CD4-positive, alpha-beta T cell treated with Interleukin-4 for 1 hour (primary cell): ENCODE results near the gene OR2T12.
"Not testable (repeated sequence)": the region's sequence is repeated elsewhere in the genome, so short reads cannot be mapped to it uniquely, and the experiment has no call there.

Source experiments
- DNase-seq, 2 donors: peaks; one replicate each; pipeline ENCODE4 v3.0.0-alpha.2; 2020 to 2022

OR2T12 gene, protein sequence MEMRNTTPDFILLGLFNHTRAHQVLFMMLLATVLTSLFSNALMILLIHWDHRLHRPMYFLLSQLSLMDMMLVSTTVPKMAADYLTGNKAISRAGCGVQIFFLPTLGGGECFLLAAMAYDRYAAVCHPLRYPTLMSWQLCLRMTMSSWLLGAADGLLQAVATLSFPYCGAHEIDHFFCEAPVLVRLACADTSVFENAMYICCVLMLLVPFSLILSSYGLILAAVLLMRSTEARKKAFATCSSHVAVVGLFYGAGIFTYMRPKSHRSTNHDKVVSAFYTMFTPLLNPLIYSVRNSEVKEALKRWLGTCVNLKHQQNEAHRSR

DNA sequence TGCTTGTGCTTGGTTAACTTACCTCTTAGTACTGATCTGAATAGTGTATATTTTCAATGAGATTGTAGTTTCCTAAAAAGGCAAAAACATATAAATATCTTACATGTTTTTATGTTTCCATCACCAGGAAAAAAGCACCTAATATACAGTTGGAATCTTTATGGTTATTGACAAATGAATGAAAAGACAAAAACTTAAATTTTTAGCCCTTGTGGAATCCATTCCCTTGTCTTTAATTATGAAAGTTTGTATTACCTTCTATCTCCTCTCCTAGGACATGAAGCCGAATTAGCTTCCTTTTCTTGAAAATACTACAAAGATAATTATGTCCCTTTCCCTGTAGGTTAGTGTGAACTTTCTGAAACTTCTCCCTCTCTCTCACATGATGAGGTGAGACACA, at the start of gene OR2T12:
Gene OR2T12, minus strand, starts transcription at position 101 of the 400 bp plus-strand sequence. CDS start 7,846 bp downstream, outside the sequence.
- DNase-seq: no peak

DNA sequence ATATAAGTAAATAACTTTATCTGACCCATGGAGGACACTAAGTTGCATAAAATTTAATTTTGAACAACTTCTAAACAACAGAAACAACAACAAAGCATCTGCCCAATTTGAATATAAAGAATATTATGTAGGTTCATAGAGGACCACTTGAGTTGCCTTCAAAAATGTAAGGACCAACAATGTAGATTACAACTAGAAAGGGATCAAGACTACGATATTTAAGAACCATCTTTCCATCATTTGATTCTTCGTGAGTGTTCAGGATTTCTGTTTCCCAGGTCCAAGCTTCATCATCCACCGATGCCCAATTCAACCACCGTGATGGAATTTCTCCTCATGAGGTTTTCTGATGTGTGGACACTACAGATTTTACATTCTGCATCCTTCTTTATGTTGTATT, 45.3 kb upstream of the OR2T12 start, which contains the start of gene OR14C36:
Gene OR14C36, plus strand, starts transcription at position 301 of the 400 bp plus-strand sequence. Its CDS starts 0 bp downstream, at position 301.
- no peak for DNase-seq

DNA sequence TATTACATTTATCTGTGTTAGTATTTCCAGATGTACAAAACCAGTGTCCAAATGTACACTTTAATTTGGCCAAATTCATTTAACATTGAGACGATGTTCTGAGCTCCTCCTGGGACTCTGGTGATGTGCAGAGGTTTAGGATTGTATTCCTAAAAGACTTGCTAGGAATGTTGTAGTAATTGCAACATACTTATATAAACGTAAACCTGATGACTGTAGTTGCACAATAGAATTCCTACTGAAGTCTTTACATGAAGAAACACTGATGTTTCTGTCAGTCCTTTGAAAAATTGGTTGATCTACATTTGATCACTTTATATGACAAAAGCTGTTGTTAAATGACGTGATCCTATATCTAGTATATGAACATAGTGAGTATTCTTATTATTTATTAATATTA, 40.2 kb upstream of the OR2T12 start:
- no peak for DNase-seq

DNA sequence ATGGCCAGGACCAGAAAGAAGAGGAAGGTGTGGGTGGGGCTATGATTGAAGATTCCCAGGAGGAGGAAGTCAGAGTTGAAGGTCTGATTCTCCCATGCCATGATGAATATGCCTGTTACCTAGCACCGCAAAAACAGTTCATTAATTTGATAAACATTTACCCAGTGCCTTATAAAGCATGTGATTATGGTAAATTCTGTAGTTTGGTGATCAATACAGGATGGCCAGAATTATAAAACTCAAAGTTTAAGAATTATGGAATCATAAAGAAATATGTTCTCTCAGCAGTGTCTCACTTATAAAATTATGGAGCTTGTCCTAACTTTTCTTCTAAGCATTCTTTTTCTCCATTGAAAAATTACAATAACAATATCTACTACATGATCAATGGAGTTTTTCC, 21.2 kb upstream of the OR2T12 start, which contains the start of gene OR2M7:
Gene OR2M7, minus strand, starts transcription at position 101 of the 400 bp plus-strand sequence. Its CDS starts 0 bp downstream, at position 101.
- no peak for DNase-seq

DNA sequence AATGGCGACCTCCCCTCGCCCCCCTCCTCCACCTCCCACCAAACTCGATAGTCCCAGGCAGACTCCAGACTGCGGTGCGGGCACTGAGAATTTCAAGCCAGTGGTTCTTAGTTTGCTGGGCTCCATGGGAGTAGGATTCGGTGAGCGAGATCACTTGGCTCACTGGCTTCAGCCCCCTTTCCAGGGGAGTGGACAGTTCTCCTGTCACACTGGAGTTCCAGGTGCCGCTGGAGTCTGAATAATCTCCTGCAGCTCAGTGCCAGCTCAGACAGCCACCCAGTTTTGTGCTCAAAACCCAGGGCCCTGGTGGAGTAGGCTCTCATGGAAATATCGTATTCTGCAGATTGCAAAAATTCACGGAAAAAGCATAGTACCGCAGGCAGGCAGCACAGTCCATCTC, 13.6 kb upstream of the OR2T12 start:
- DNase-seq: no peak

DNA sequence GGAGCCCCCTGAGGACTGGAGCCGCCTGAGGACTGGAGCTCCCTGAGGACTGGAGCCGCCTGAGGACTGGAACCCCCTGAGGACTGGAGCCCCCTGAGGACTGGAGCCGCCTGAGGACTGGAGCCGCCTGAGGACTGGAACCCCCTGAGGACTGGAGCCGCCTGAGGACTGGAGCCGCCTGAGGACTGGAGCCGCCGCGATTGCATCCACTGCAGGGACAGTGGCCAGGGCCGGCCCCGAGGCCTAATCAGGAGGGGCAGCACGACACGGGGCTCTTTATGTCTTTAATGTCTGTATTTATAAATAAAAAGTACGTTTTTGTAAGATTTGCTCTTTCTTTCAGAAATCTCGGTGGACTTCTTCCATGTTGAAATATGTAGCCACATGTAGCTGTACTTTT, 3.5 kb upstream of the OR2T12 start:
- DNase-seq: not testable (repeated sequence)

DNA sequence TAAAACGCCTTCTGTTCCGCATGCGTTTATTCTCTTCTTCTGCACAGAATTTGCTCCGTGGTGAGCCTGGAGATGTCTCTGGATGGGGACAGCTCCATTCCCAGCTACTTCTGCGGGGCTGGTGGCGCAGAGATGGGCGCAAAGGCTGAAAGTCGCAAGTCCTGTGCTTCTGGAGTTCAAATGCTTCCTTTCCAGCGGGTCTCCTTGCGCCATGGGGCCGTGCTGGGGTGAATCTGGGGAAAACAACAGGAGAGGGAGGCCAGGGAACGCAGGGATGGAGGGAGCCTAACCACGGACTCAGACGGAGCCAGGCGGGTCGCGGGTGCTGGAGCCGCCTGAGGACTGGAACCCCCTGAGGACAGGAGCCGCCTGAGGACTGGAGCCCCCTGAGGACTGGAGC, 2.9 kb upstream of the OR2T12 start:
- DNase-seq: no peak

DNA sequence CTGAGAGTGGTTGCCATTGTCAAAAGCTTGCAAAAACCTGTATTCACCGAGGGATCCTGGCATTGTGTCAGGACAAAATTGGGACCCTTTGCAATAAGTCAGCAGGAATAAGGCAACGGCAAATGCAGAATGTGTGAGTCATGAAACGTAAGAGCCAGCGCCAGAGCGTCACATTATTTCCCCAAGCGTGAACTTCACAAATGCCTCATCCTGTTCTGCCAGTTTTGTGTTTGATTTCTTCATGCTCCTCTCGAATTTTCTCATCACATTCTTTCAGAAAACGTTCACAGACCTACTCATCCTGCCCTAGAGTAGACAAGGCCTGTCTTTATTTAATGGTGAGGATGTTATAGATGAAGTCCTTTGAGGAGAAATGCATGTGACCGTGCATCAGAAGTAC, 2.4 kb upstream of the OR2T12 start:
- DNase-seq: not testable (repeated sequence)

DNA sequence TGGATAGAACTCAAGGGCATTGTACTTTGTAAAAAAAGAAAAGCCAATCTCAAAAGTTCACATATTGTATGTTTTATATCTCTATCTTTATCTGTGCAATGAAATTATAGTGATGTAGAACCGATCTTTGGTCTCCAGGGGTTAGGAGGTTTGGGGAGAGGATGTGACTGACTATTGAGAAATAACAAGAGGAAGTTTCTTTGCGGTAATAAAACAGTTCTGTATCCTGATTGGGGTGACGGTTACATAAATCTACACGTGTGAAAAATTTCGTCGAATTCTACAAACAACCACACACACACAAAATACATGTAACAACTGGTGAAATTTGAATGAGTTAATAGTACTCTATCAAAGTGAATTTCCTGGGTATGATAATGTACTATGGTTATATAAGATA, 14.8 kb downstream of the OR2T12 start:
- no peak for DNase-seq

DNA sequence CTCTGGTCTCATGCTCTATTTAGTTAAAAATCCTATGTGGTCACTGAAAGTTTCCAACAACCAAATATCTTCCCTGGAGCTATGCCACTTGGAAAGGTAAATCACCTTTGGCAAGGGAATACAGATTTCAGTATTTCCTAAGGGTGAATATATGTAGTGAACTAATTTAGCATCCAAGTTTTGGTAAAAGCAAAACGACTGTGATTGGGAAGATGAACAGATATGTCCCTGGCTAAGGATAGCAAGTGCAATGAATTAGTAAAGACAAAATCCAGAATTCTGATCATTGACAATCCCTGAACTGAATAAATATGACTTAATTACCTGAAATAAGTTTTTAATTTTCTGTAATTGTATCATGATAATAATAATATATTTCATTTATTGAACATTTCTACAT, 25.3 kb downstream of the OR2T12 start, which contains the start of gene OR2T33:
Gene OR2T33, minus strand, starts transcription at position 101 of the 400 bp plus-strand sequence. CDS start 4,162 bp downstream, outside the sequence.
- DNase-seq: no peak

DNA sequence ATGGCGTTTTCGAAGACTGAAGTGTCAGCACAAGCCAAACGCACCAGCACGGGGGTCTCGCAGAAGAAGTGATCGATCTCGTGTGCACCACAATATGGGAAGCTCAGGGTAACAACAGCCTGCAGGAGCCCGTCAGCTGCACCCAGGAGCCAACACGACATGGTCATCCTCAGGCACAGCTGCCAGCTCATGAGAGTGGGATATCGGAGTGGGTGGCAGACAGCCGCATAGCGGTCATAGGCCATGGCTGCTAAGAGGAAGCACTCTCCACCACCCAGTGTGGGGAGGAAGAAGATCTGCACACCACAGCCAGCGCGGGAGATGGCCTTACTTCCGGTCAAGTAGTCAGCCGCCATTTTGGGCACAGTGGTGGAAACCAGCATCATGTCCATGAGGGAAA, 30.0 kb downstream of the OR2T12 start:
- not testable (repeated sequence) for DNase-seq

DNA sequence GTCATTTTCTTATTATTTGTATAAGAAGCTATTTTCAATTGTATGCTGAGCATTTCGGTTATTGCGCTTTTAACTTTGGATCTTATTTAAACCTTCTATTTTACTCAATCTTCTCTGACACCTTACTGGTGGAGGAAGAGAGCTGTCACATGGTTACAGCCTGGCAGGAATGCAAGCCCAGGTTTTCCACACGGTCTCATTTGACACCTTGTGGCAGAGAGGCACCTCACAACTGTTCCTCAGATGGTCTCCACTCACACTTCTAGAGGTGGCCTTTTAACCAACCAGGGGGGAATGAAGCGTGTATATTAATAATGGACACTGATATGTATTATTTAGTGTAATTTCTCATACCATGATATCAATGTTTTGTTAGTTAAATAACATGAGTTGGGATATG, 35.0 kb downstream of the OR2T12 start:
- DNase-seq: no peak

DNA sequence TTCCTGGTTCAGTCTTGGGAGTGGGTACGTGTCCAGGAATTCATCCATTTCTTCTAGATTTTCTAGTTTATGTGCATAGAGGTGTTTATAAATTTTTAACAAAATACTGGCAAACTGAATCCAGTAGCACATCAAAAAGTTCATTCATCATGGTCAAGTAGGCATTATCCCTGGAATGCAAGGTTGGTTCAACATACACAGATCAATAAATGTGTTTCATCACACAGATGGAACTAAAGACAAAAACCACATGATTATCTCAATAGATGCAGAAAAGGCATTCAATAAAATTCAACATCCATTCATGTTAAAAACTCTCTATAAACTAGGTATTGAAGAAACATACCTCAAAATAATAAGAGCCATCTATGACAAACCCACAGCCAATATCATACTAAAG, 43.9 kb downstream of the OR2T12 start:
- not testable (repeated sequence) for DNase-seq

DNA sequence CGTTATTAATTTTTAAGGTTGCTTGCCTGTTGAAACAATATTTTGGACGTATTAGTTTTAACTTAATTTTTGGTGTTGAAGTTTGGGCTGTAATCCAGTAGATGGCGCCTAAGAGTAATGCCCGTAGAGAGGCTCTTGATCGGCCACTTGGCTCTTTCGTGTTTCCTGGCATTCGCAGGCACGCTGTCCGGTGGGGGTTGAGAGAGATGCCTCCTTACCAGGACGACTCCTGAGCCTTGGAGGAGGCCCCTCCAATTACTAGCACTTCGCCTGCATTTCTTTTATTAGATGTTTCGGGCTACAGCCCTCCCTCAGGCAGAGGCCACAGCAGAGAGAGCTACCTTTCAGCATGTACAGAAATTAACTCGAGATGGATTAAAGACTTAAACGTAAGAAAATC, 60.0 kb downstream of the OR2T12 start:
- peak in 1 of 2 donors; percentile 22 for DNase-seq
